Keratinocyte (primary cell): ENCODE measurements around the gene PAQR4. TPM values are rescaled to one million over a fixed set of nuclear protein-coding genes. Genes with fewer than 3 reads are reported as not detected.

ENCODE experiments used
- DNase-seq: peaks from one replicate; pipeline ENCODE4 v3.0.0-alpha.2; 2011; ENCODE audit warnings: low read depth, missing footprints, low spot score
- FAIRE-seq: peaks from 2 replicates; lab custom pipeline; 2011; peaks lifted over from hg19 to GRCh38; lab: Jason Lieb, UNC
- H2AFZ ChIP-seq: 2 replicates; pipeline ENCODE4 v1.6.0; 2012; ENCODE audit warnings: low read length, control low read depth, inconsistent platforms; ENCODE audit not compliant: control insufficient read depth
- H3K27ac ChIP-seq: 2 replicates; pipeline ENCODE4 v1.5.1; 2011; ENCODE audit warnings: low read length; ENCODE audit not compliant: control insufficient read depth, insufficient read depth
- H3K27me3 ChIP-seq: 3 replicates; pipeline ENCODE4 v1.6.0; 2011; ENCODE audit warnings: low read length; ENCODE audit not compliant: control insufficient read depth, insufficient read depth; ENCODE audit errors: extremely low read depth
- H3K36me3 ChIP-seq, 2 experiments: 2 replicates in 1 of 2; 3 replicates in 1 of 2; pipeline ENCODE4 v1.5.1; 2011; ENCODE audit warnings: low read length in 2 of 2, mild to moderate bottlenecking in 1 of 2; ENCODE audit not compliant: control insufficient read depth in 2 of 2, insufficient read depth in 2 of 2; ENCODE audit errors: extremely low read depth in 1 of 2
- H3K4me1 ChIP-seq: 3 replicates; pipeline ENCODE4 v1.5.1; 2011; ENCODE audit warnings: low read length; ENCODE audit not compliant: control insufficient read depth, insufficient read depth; ENCODE audit errors: extremely low read depth
- H3K4me2 ChIP-seq: 3 replicates; pipeline ENCODE4 v1.6.0; 2011; ENCODE audit warnings: low read depth, low read length; ENCODE audit not compliant: control insufficient read depth, insufficient read depth; ENCODE audit errors: extremely low read depth
- H3K4me3 ChIP-seq, 3 experiments: fragments of 200-600 bp in 1 of 3; sonication (generic) in 1 of 3; 2 replicates in 2 of 3; 3 replicates in 1 of 3; pipeline ENCODE4 v1.5.1; 2011 to 2016; ENCODE audit warnings: low read length in 3 of 3, mild to moderate bottlenecking in 3 of 3, control low read depth in 2 of 3, inconsistent platforms in 1 of 3, low read depth in 1 of 3, mixed read lengths in 1 of 3, mixed run types in 1 of 3, moderate library complexity in 1 of 3; ENCODE audit not compliant: control insufficient read depth in 2 of 3, insufficient read depth in 2 of 3; ENCODE audit errors: extremely low read depth in 1 of 3
- H3K79me2 ChIP-seq: 2 replicates; pipeline ENCODE4 v1.6.0; 2012; ENCODE audit warnings: low read length; ENCODE audit not compliant: control insufficient read depth, insufficient read depth
- H3K9ac ChIP-seq: 3 replicates; pipeline ENCODE4 v1.6.0; 2011; ENCODE audit warnings: low read length; ENCODE audit not compliant: control insufficient read depth, insufficient read depth; ENCODE audit errors: extremely low read depth
- H3K9me1 ChIP-seq: 3 replicates; pipeline ENCODE4 v1.6.0; 2011; ENCODE audit warnings: low read length; ENCODE audit not compliant: control insufficient read depth, insufficient read depth; ENCODE audit errors: extremely low read depth
- H3K9me3 ChIP-seq: 2 replicates; pipeline ENCODE4 v1.5.1; 2012; ENCODE audit warnings: low read depth, low read length; ENCODE audit not compliant: control insufficient read depth
- H4K20me1 ChIP-seq: 3 replicates; pipeline ENCODE4 v1.6.0; 2011; ENCODE audit warnings: low read length; ENCODE audit not compliant: control insufficient read depth, insufficient read depth; ENCODE audit errors: extremely low read depth
- EZH2 ChIP-seq: IDR thresholded peaks from one replicate; pipeline ENCODE4 v1.6.1; 2012; ENCODE audit warnings: inconsistent platforms, mild to moderate bottlenecking, low read length, moderate library complexity
- dilution Hi-C: fragments of 300-500 bp; cut with MboI; formaldehyde crosslinking; loops from one replicate; pipeline ENCODE4 v1.7.0; 2020; ENCODE audit warnings: low sequenced_read_pairs; ENCODE audit not compliant: extremely low pct_ligation_motif_present
- polyA plus RNA-seq, 5 experiments: library from polyadenylated mRNA; depleted of rRNA in 3 of 5; stranded (reverse) in 3 of 5; stranded (forward) in 1 of 5; unstranded in 1 of 5; fragments of >200 nt; gene quantifications; 1 replicate in 1 of 5; 2 replicates in 3 of 5; 3 replicates in 1 of 5; pipeline versions ENCODE4 v1.2.1 to v1.2.3, GENCODE V29; 2011 to 2012; ENCODE audit warnings: missing spikeins in 2 of 5, low read depth in 1 of 5, low replicate concordance in 1 of 5
- TF ChIP-seq, protein P1 (sequence below), 3 experiments: IDR thresholded peaks in 1 of 3; conservative IDR thresholded peaks in 1 of 3; optimal IDR thresholded peaks in 1 of 3; 2 replicates in 2 of 3; 3 replicates in 1 of 3; pipeline versions ENCODE3 to v1.5.1; 2011; ENCODE audit warnings: low read length in 3 of 3, mild to moderate bottlenecking in 3 of 3, moderate library complexity in 2 of 3, control low read depth in 1 of 3, inconsistent platforms in 1 of 3; ENCODE audit not compliant: insufficient read depth in 2 of 3; ENCODE audit errors: extremely low read depth in 1 of 3

Gene PAQR4
- polyA plus RNA-seq, 1 donor (not counting 4 experiments of a cell fraction or from before 2014, with no cell fraction given) = 16.8 TPM

DNA sequence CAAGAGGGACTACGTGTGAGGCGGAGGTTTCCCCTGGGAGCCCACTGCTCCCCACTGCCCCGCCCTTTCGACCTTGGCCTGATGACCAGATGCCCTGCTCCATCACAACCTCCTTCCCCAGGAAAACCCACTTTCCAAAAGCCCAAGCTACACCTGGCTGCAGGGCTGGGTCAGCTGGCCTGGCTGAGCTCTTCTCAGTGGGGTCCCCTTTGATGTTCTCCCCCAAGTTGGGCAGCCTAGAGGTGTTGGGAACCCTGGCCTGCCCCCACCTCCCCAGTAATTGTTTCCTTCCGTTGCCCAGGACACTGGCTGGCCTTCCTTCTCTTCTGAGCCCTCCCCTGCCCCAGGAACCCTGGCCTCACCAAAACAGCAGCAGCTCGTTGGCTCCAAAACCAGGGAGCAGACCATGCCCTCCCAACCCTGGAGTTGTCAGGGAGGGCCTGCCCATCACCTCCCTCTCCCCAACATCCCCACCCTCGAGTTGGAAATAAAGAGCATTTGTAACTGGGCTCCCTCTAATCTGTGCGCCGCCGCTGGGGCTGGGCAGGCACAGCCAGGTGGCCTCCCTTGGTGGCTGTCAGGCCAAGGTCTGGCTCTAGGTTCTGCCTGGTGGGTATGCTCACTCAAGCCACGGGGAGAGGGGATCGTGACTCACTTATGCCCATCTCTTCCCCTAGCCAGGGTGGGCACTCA lies 45.0 kb downstream of the PAQR4 start:
- dilution Hi-C loops = no loop called here
- no peak for TF ChIP-seq EZH2
- TF ChIP-seq, protein P1, sequence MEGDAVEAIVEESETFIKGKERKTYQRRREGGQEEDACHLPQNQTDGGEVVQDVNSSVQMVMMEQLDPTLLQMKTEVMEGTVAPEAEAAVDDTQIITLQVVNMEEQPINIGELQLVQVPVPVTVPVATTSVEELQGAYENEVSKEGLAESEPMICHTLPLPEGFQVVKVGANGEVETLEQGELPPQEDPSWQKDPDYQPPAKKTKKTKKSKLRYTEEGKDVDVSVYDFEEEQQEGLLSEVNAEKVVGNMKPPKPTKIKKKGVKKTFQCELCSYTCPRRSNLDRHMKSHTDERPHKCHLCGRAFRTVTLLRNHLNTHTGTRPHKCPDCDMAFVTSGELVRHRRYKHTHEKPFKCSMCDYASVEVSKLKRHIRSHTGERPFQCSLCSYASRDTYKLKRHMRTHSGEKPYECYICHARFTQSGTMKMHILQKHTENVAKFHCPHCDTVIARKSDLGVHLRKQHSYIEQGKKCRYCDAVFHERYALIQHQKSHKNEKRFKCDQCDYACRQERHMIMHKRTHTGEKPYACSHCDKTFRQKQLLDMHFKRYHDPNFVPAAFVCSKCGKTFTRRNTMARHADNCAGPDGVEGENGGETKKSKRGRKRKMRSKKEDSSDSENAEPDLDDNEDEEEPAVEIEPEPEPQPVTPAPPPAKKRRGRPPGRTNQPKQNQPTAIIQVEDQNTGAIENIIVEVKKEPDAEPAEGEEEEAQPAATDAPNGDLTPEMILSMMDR (optimal IDR thresholded peaks at IDR 0.05 in 1 of 3, IDR thresholded peaks at IDR 0.05 in 1 of 3, conservative IDR thresholded peaks at IDR 0.05 in 1 of 3; ENCODE audit: extremely low read depth in 1 of 3, insufficient read depth in 2 of 3, low read length in 3 of 3) = no peak
- Histone ChIP-seq H3K36me3 (no peaks in the 10 kb centered on the region), H3K9me3 (no peaks in the 10 kb centered on the region), H3K9ac (no peak overlapping the region), H3K4me2 (no peak overlapping the region), H2AFZ (no peak overlapping the region), H3K27ac (no peak overlapping the region), H3K79me2 (no peaks in the 10 kb centered on the region), H3K9me1 (no peaks in the 10 kb centered on the region), H3K4me1 (peaks cover 19% of the 10 kb centered on the region), H3K27me3 (peaks cover 35% of the 10 kb centered on the region), H4K20me1 (no peaks in the 10 kb centered on the region), H3K4me3 (no peak overlapping the region)
- no peak for DNase-seq
- no peak for FAIRE-seq

DNA sequence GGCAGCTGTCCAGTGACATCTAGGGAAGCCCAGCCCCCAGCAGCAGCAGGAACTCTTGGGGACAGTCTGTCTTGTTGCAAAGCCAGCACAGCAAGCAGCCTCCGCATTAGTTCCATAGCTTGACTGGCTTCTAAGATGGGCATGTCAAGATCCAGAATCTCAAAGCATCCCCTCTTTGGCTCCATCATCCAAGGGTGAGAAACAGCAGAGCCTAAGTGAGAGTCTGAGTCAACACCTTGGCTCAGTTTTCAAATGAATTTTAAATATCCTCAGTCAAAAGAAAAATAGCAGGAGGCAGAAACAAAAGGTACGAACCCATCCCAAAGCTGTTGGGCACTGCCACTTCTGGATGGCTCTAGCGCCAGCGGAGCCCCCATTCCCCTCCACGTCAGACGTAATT lies 45.8 kb downstream of the PAQR4 start:
- Histone ChIP-seq H4K20me1 (no peaks in the 10 kb centered on the region), H3K36me3 (no peaks in the 10 kb centered on the region), H3K9me1 (no peaks in the 10 kb centered on the region), H3K27me3 (peaks cover 35% of the 10 kb centered on the region), H3K4me1 (peaks cover 15% of the 10 kb centered on the region), H3K27ac (no peak overlapping the region), H3K4me2 (no peak overlapping the region), H3K9me3 (no peaks in the 10 kb centered on the region), H3K79me2 (no peaks in the 10 kb centered on the region), H2AFZ (no peak overlapping the region), H3K9ac (no peak overlapping the region), H3K4me3 (no peak overlapping the region)
- TF ChIP-seq EZH2 = no peak
- TF ChIP-seq, protein P1 (optimal IDR thresholded peaks at IDR 0.05 in 1 of 3, IDR thresholded peaks at IDR 0.05 in 1 of 3, conservative IDR thresholded peaks at IDR 0.05 in 1 of 3; ENCODE audit: extremely low read depth in 1 of 3, insufficient read depth in 2 of 3, low read length in 3 of 3) = no peak
- FAIRE-seq = no peak
- dilution Hi-C loops = no loop called here
- no peak for DNase-seq
